Ovary (tissue), 3 donors: ENCODE results near the gene LILRB1.
"Not testable (repeated sequence)": the region's sequence is repeated elsewhere in the genome, so short reads cannot be mapped to it uniquely, and the experiment has no call there.

Experiments used
- CTCF ChIP-seq, 3 donors: fragments of 450-650 bp in 2 of 3; fragments of 200-600 bp in 1 of 3; IDR thresholded peaks; one replicate each; pipeline versions ENCODE4 v1.5.1 to v1.8.0; 2016 to 2022; ENCODE audit warnings: antibody characterized with exemption in 3 of 3, mild to moderate bottlenecking in 1 of 3
- POLR2A ChIP-seq: fragments of 450-650 bp; IDR thresholded peaks from one replicate; pipeline ENCODE4 v1.6.1; 2017; ENCODE audit warnings: antibody characterized with exemption, mild to moderate bottlenecking, moderate library complexity
- donor health status: DM: no; HTN: no; CAD: no.

- not testable (repeated sequence) for TF ChIP-seq POLR2A; CTCF (IDR thresholded peaks at IDR 0.05)
Observed at GRCh38 chr19:54630262-54630661, at the start of gene LILRB1.
